Metanephros (tissue), 2 donors: ENCODE measurements around the gene GLDN. TPM values are rescaled to one million over a fixed set of nuclear protein-coding genes. Genes with fewer than 3 reads are reported as not detected.

ENCODE experiments used
- small RNA-seq: library from RNA; depleted of rRNA; stranded (forward); fragments of <200 nt; gene quantifications from one replicate; pipeline ENCODE3, GENCODE V24; 2014; ENCODE audit warnings: low replicate concordance
- total RNA-seq: library from RNA; depleted of rRNA; stranded (reverse); fragments of >200 nt; gene quantifications from one replicate; pipeline ENCODE4 v1.2.3, GENCODE V29; 2014

GLDN gene
- 0.99 TPM for total RNA-seq

GRCh38 chr15:51341366-51342226, at the start of gene GLDN:
Gene GLDN (plus strand): TSS chr15:51341655. CDS start chr15:51341685, 30 bp downstream.

DNA sequence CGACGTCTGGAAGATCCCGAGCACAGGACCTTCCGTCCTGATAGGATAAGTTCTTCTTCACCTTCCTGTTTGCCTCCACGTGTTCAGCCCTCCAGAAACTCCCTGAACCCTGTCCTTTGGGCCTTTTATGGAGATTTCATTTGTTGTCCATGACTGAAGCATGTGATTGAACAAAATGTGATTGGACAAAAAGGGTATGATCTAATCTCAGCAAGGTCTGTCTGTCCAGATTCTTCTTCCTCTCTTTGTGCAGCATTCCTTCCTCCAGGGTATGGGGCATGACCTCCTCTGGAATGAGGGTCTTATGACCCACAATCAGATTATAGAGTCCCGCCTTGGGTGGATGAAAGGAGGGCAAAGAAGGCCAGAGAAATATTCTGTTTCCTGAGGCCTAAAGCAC, 3.0 kb upstream of the GLDN start, which contains the start of gene CYP19A1:
Gene CYP19A1, minus strand, starts transcription at position 101 of the 400 bp plus-strand sequence. CDS start 95,684 bp downstream, outside the sequence.

Small RNA genes lying within 50 kb of the gene (small RNA-seq; reads per million reads assigned to genes)
- gene AC020891.4 (not detected), gene MIR7973-1 (not detected)

Other genes starting within 250 kb of the GLDN start
- 1.5 TPM for gene TNFAIP8L3, start 246.7 kb upstream of the GLDN start, total RNA-seq
- gene CYP19A1, start 3.1 kb upstream of the GLDN start, total RNA-seq, result not detected